ENCODE results near the gene TRAPPC10. TPM values are rescaled to one million over a fixed set of nuclear protein-coding genes. Genes with fewer than 3 reads are reported as not detected.

Gene TRAPPC10
- total RNA-seq, 2 experiments from 2014 or later = 98.1 to 101 TPM

GRCh38 chr21:44058981-44059380 is 46.9 kb downstream of the TRAPPC10 start:
- no peak for TF ChIP-seq CTCF (IDR thresholded peaks at IDR 0.05)
- no peak for DNase-seq
- Mint-ChIP-seq H3K27me3 (no peaks in the 10 kb centered on the region), H3K27ac (peak overlapping the region; percentile 95), H3K4me3 (no peak overlapping the region), H3K9me3 (no peaks in the 10 kb centered on the region), H3K36me3 (ENCODE audit: low read depth) (peaks cover 80% of the 10 kb centered on the region), H3K4me1 (ENCODE audit: low read depth) (peaks cover 23% of the 10 kb centered on the region)
- intact Hi-C loops (cut with DNase I, micrococcal nuclease) = no loop called here
- peaks cover 78% of the 10 kb centered on the region for H3K36me3 ChIP-seq (ENCODE audit: insufficient read depth, low read length)
- peak overlapping the region in 1 of 2 donors; percentile 70 for H3K27ac ChIP-seq (ENCODE audit: low read depth in 1 of 2, low read length in 2 of 2)
- CTCF ChIA-PET = interaction anchor here (1.0 to 1.5 kb wide), 2 partner anchors 17 to 19 kb away, joined by 3 to 4 read pairs; no protein-coding TSS in a partner anchor
- POLR2A ChIA-PET = interaction anchor here (1.2 to 2.9 kb wide), 2 partner anchors 25 to 45 kb away, joined by 3 to 15 read pairs; no protein-coding TSS in a partner anchor
- H3K9me3 ChIP-seq (ENCODE audit: control insufficient read depth in 1 of 2, insufficient read depth in 1 of 2, low read length in 2 of 2) = no peaks in the 10 kb centered on the region
- H3K4me1 ChIP-seq (ENCODE audit: insufficient read depth, low read length) = peaks cover 15% of the 10 kb centered on the region
- no peak for ATAC-seq (ENCODE audit: poor library complexity)
- H3K4me3 ChIP-seq (ENCODE audit: low read length) = no peak overlapping the region
- no peaks in the 10 kb centered on the region for H3K27me3 ChIP-seq (ENCODE audit: control insufficient read depth in 1 of 2, insufficient read depth in 2 of 2, low read length in 2 of 2)

- Mint-ChIP-seq H3K4me3 (no peak overlapping the region), H3K36me3 (ENCODE audit: low read depth) (peaks cover 78% of the 10 kb centered on the region), H3K27ac (peak overlapping the region; percentile 36), H3K27me3 (no peaks in the 10 kb centered on the region), H3K9me3 (no peaks in the 10 kb centered on the region), H3K4me1 (ENCODE audit: low read depth) (peaks cover 31% of the 10 kb centered on the region)
- intact Hi-C loops (cut with DNase I, micrococcal nuclease) = loop anchor here in 1 of 2 experiments (10.0 kb wide), 1 partner anchor 265 kb away; no protein-coding TSS in a partner anchor
- no peak overlapping the region for H3K4me3 ChIP-seq (ENCODE audit: low read length)
- peaks cover 17% of the 10 kb centered on the region for H3K4me1 ChIP-seq (ENCODE audit: insufficient read depth, low read length)
- POLR2A ChIA-PET = interaction anchor here (1.2 kb wide), 1 partner anchor 46 kb away, joined by 3 read pairs; no protein-coding TSS in a partner anchor
- CTCF ChIA-PET = interaction anchor here (1.0 kb wide), 1 partner anchor 18 kb away, joined by 4 read pairs; no protein-coding TSS in a partner anchor
- DNase-seq = no peak
- no peak for ATAC-seq (ENCODE audit: poor library complexity)
- H3K27ac ChIP-seq (ENCODE audit: low read depth in 1 of 2, low read length in 2 of 2) = no peak overlapping the region
- TF ChIP-seq CTCF (IDR thresholded peaks at IDR 0.05) = no peak
- no peaks in the 10 kb centered on the region for H3K9me3 ChIP-seq (ENCODE audit: control insufficient read depth in 1 of 2, insufficient read depth in 1 of 2, low read length in 2 of 2)
- H3K36me3 ChIP-seq (ENCODE audit: insufficient read depth, low read length) = peaks cover 79% of the 10 kb centered on the region
- no peaks in the 10 kb centered on the region for H3K27me3 ChIP-seq (ENCODE audit: control insufficient read depth in 1 of 2, insufficient read depth in 2 of 2, low read length in 2 of 2)
Observed at GRCh38 chr21:44059710-44060109, 47.6 kb downstream of the TRAPPC10 start.

- Histone ChIP-seq H3K36me3 (ENCODE audit: insufficient read depth, low read length) (peaks cover 80% of the 10 kb centered on the region), H3K4me3 (ENCODE audit: low read length) (no peak overlapping the region), H3K4me1 (ENCODE audit: insufficient read depth, low read length) (peaks cover 32% of the 10 kb centered on the region), H3K27me3 (ENCODE audit: control insufficient read depth in 1 of 2, insufficient read depth in 2 of 2, low read length in 2 of 2) (no peaks in the 10 kb centered on the region), H3K27ac (ENCODE audit: low read depth in 1 of 2, low read length in 2 of 2) (peak overlapping the region in 1 of 2 donors; percentile 23), H3K9me3 (ENCODE audit: control insufficient read depth in 1 of 2, insufficient read depth in 1 of 2, low read length in 2 of 2) (no peaks in the 10 kb centered on the region)
- no peaks in the 10 kb centered on the region for H3K27me3 Mint-ChIP-seq
- ChIA-PET POLR2A (interaction anchor here (4.8 kb wide), 1 partner anchor 22 kb away, joined by 49 read pairs; no protein-coding TSS in a partner anchor), CTCF (no interaction called here)
- ATAC-seq (ENCODE audit: poor library complexity) = no peak
- H3K4me3 Mint-ChIP-seq = no peak overlapping the region
- no peak for DNase-seq
- H3K36me3 Mint-ChIP-seq (ENCODE audit: low read depth) = peaks cover 76% of the 10 kb centered on the region
- H3K4me1 Mint-ChIP-seq (ENCODE audit: low read depth) = peaks cover 56% of the 10 kb centered on the region
- H3K9me3 Mint-ChIP-seq = no peaks in the 10 kb centered on the region
- H3K27ac Mint-ChIP-seq = peak overlapping the region; percentile 92
- no peak for TF ChIP-seq CTCF (IDR thresholded peaks at IDR 0.05)
- intact Hi-C loops (cut with DNase I, micrococcal nuclease) = loop anchor here in 1 of 2 experiments (10.0 kb wide), 1 partner anchor 268 kb away; no protein-coding TSS in a partner anchor
Observed at GRCh38 chr21:44062380-44062779, 50.3 kb downstream of the TRAPPC10 start.
